A673 (cell line): ENCODE data around the gene OR7A10.

Experiments used
- EZH2 ChIP-seq: fragments of 200-600 bp; sonication (generic); IDR thresholded peaks from 2 replicates; pipeline ENCODE4 v1.6.1; 2017; ENCODE audit warnings: borderline replicate concordance, low read depth, mild to moderate bottlenecking, mixed read lengths, antibody characterized with exemption, low read length; ENCODE audit not compliant: poor library complexity, severe bottlenecking
- TF ChIP-seq, protein P1 (sequence below): fragments of 300-800, 200-600 bp; sonication (generic); conservative IDR thresholded peaks from 2 replicates; pipeline ENCODE4 v1.5.1; 2017; ENCODE audit warnings: low read depth, mild to moderate bottlenecking, antibody characterized with exemption, low read length, moderate library complexity, mixed read lengths

DNA sequence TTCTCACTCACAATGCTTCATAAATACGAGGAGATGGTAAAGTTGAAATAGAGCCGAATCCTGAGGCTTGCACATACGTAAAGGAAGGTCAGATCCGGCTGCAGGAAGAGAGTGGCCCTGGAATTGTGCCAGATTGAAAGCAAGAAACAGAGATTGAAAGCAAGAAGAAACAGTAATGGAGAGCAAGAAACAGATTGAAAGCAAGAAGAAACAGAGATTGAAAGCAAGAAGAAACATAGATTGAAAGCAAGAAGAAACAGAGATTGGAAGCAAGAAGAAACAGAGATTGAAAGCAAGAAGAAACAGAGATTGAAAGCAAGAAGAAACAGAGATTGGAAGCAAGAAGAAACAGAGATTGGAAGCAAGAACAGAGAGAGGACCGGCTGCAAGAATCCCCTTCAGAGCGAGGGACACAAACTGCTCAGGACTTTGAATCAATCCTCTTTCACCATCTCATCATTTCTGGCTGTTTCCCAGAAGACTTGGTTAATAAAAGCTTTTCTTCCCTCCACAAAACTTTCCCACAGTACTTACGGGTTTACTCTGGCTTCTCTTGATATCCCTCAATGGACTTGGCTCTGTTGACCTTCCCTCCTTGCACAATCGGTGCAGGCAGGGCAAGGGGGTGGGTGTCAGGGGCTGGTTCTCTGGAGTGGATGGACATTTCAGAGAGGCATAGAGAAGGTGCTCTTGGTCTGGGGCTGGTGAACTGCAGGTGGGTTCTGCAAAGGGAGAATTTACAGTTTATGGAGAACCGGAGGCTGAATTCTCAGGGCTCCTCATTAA is 39.3 kb downstream of the OR7A10 start:
- TF ChIP-seq, protein P1, sequence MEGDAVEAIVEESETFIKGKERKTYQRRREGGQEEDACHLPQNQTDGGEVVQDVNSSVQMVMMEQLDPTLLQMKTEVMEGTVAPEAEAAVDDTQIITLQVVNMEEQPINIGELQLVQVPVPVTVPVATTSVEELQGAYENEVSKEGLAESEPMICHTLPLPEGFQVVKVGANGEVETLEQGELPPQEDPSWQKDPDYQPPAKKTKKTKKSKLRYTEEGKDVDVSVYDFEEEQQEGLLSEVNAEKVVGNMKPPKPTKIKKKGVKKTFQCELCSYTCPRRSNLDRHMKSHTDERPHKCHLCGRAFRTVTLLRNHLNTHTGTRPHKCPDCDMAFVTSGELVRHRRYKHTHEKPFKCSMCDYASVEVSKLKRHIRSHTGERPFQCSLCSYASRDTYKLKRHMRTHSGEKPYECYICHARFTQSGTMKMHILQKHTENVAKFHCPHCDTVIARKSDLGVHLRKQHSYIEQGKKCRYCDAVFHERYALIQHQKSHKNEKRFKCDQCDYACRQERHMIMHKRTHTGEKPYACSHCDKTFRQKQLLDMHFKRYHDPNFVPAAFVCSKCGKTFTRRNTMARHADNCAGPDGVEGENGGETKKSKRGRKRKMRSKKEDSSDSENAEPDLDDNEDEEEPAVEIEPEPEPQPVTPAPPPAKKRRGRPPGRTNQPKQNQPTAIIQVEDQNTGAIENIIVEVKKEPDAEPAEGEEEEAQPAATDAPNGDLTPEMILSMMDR: no peak
- no peak for TF ChIP-seq EZH2
